Fibroblast of villous mesenchyme (primary cell): ENCODE data around the gene TP53I3. TPM values are rescaled to one million over a fixed set of nuclear protein-coding genes. Genes with fewer than 3 reads are reported as not detected.

ENCODE experiments used
- DNase-seq: peaks from one replicate; pipeline ENCODE4 v3.0.0-alpha.2; 2010; ENCODE audit warnings: low read depth
- H3K4me3 ChIP-seq: 2 replicates; pipeline ENCODE4 v1.5.1; 2011; ENCODE audit warnings: low read depth, mild to moderate bottlenecking, low read length
- total RNA-seq: library from RNA; depleted of rRNA; stranded (reverse); fragments of >200 nt; gene quantifications from 2 replicates; pipeline ENCODE4 v1.2.3, GENCODE V29; 2012
- TF ChIP-seq, protein P1 (sequence below): IDR thresholded peaks from 2 replicates; pipeline ENCODE4 v1.5.1; 2012; ENCODE audit warnings: low read depth, mild to moderate bottlenecking, low read length; ENCODE audit not compliant: insufficient read depth

Gene TP53I3
- total RNA-seq, 1 donor: 66.9 TPM

DNA sequence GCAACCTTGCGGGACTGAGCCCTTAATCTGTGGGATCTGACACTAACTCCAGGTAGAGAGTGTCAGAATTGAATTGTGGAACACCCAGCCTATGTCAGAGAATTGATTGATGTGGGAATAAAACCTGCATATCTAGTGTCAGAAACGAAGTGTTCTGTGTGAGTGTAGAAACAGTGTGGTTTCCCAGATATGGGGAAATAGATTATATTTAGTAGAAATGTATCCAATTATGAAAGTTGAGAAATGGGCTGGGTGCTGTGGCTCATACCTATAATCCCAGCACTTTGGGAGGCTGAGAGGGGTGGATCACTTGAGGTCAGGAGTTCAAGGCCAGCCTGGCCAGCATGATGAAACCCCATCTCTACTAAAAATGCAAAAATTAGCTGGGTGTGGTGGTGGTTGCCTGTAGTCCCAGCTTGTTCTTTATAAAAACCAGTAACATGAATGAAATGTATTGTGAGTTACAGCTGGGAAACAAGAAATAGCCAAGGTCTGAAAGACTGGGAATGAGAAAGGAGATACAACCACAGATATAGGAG, 4.3 kb upstream of the TP53I3 start:
- DNase-seq: no peak
- TF ChIP-seq, protein P1, sequence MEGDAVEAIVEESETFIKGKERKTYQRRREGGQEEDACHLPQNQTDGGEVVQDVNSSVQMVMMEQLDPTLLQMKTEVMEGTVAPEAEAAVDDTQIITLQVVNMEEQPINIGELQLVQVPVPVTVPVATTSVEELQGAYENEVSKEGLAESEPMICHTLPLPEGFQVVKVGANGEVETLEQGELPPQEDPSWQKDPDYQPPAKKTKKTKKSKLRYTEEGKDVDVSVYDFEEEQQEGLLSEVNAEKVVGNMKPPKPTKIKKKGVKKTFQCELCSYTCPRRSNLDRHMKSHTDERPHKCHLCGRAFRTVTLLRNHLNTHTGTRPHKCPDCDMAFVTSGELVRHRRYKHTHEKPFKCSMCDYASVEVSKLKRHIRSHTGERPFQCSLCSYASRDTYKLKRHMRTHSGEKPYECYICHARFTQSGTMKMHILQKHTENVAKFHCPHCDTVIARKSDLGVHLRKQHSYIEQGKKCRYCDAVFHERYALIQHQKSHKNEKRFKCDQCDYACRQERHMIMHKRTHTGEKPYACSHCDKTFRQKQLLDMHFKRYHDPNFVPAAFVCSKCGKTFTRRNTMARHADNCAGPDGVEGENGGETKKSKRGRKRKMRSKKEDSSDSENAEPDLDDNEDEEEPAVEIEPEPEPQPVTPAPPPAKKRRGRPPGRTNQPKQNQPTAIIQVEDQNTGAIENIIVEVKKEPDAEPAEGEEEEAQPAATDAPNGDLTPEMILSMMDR: no peak
- no peak overlapping the region for H3K4me3 ChIP-seq

DNA sequence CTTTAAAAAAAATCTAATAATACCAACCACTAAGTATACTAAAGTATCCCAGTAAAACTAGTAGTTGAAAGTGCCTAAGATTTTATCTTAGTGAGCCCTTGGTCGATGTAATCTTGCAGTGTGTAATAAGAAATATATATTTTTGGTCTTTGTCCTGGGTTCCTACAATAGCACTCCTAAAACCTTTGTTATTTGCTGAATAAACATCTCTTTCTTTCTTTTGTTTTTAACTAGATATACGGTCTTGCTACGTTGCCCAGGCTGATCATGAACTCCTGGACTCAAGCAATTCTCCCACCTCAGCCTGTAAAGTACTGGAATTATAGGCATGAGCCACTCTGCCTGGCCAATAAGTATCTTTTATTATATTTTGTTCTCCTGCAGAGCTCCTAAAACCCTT, 2.4 kb upstream of the TP53I3 start:
- TF ChIP-seq, protein P1: no peak
- DNase-seq: no peak
- H3K4me3 ChIP-seq: no peak overlapping the region

DNA sequence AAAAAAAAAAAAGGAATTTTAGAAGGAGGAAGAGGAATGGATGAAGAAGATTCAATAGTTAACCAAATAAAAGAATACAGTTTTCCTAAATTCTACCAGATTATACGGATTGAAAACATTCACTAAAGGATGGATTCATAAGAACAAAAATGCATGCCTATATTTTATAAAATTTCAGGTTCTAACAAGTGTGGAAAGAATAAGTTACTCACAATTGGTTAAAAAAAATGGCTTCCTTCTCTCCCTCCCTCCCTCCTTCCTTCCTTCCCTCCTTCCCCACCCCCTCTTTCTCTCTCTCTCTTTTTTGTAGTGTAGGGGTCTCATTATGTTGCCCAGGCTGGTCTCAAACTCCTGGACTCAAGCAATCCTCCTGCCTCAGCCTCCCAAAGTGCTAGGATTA, 1.6 kb upstream of the TP53I3 start:
- TF ChIP-seq, protein P1: no peak
- no peak for DNase-seq
- H3K4me3 ChIP-seq: no peak overlapping the region

DNA sequence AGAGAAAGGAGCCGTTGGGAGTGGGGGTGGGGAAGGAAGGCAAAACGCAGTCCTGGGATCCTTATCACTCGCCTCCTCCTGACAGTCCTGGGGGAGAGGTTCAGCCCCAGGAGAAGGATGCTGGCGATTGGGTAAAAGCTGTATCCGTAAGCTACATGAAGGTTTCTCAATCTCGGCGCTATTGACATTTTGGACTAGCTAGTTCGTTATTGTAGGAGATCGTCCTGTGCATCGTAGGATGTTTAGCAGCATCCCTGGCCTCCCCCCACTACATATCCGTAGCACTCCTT, 511 bp upstream of the TP53I3 start:
- TF ChIP-seq, protein P1: no peak
- peak overlapping the region; percentile 71 for H3K4me3 ChIP-seq
- no peak for DNase-seq

DNA sequence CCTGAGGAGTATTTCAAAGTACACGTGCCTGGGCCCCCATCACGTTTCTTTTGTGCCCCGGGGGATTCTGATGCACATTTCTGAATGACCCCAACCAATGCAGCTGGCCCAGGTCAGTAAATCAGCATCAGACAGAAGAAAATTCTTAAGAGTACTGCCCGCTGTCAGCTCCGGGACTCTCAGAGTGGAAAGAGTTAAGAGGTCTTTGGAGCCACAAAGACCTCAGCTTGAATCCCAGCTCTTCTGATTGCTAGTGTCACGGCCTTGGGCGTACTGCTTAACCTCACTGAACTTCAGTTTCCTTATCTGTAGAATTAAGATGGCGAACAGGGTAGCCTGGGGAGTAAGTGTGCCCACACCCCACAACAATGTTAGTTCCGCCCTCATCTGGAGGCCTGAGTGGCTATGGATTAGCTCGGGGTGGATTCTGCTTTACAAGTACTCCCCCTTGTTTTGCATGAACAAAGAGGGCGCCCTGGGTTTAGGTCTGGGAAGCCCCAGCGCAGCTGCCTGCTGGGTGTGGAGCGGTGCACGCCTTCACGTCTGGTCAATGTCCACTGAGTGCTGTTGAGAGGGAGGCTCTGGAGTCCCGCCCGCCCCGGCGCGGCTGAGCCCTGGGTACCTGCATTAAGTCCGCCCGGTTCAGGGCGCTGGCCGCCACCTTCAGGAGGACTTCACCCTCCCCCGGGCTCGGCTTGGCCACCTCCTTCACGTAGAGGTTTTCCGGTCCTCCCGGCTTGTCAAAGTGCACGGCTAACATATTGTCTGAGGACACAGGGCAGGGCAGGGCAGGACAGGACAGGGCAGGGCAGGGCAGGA, 858 bp downstream of the TP53I3 start:
- TF ChIP-seq, protein P1: no peak
- H3K4me3 ChIP-seq: peak overlapping the region; percentile 71

DNA sequence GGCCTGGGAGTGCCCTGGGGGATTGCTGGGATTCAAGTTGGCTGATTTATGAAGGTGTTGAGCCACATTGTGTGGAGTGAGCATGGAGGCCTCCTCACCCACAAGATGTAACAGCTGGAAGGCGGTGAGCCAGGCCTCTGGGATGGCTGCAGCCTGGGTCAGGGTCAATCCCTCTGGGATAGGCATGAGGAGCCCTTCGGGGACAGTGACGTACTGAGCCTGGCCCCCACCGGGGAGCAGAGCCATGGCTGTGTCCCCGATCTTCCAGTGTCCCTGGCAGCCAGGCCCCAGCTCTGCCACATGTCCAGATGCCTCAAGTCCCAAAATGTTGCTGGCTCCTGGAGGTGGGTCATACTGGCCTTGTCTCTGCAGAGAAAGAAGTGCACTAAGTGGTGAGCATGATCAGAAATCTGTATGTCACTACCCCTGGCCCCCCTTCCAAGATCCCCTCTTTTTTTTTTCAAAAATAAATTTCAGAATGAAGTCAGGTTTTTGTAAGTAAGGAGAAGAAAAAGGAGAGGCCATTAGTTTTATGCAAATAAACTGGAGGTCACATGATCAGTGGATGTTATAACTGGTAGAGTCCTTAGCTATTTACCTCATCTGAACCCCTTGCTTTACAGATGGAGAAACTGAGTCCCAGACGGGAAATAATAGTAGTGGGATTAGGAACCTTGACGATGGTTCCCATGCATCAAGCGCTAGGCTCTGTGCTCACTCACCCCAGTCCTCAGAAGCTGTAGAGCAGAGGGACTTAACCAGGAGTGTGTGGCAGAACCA, 1.7 kb downstream of the TP53I3 start:
- peak overlapping the region; percentile 71 for H3K4me3 ChIP-seq
- TF ChIP-seq, protein P1: no peak
- DNase-seq: peak; percentile 2

More for the DNA sequence above, 858 bp downstream of the TP53I3 start:
- DNase-seq: peak; percentile 90
